A549 (cell line): ENCODE results near the gene PI16. TPM values are rescaled to one million over a fixed set of nuclear protein-coding genes. Genes with fewer than 3 reads are reported as not detected.

ENCODE experiments used
- ATAC-seq, 2 experiments: fragments of 200-7000 bp in 1 of 2; fragments of >200 bp in 1 of 2; cut with Nextera tagmentation in 1 of 2; cut with Tn5 transposase in 1 of 2; 3 replicates each; pipeline versions ENCODE4 v1.8.0 to v1.9.1; 2018 to 2020; ENCODE audit warnings: mild to moderate bottlenecking in 1 of 2, moderate library complexity in 1 of 2
- CTCF ChIA-PET: fragments of 300-600 bp; sonication (Branson Sonifier 250); formaldehyde crosslinking; extraction: SDS; loops from one replicate; lab custom pipeline; 2021; ENCODE audit warnings: antibody characterized with exemption, inconsistent platforms; lab: Yijun Ruan, JAX
- POLR2A ChIA-PET: fragments of 350-600 bp; formaldehyde crosslinking; extraction: SDS; loops from one replicate; lab custom pipeline; 2021; ENCODE audit warnings: antibody characterized with exemption, inconsistent platforms; lab: Yijun Ruan, JAX
- DNase-seq, 2 experiments: peaks; one replicate each; pipeline versions ENCODE4 v3.0.0 to v3.0.0-alpha.2; 2011 to 2016; ENCODE audit warnings: low read depth in 1 of 2, low spot score in 1 of 2
- FAIRE-seq: peaks from 2 replicates; lab custom pipeline; 2011; peaks lifted over from hg19 to GRCh38; lab: Jason Lieb, UNC
- H3K27ac ChIP-seq, 2 experiments: fragments of >200 bp; sonication (Bioruptor Twin); formaldehyde crosslinking; 3 replicates each; pipeline ENCODE4 v1.5.1; 2016 to 2017
- H3K4me1 ChIP-seq: fragments of >200 bp; sonication (Bioruptor Twin); formaldehyde crosslinking; 3 replicates; pipeline ENCODE4 v1.6.1; 2016
- H3K4me2 ChIP-seq: fragments of >200 bp; sonication (Bioruptor Twin); formaldehyde crosslinking; 3 replicates; pipeline ENCODE4 v1.6.1; 2016
- H3K4me3 ChIP-seq: fragments of >200 bp; sonication (Bioruptor Twin); formaldehyde crosslinking; 3 replicates; pipeline ENCODE4 v1.5.1; 2016
- H3K9me3 ChIP-seq: fragments of >200 bp; sonication (Bioruptor Twin); formaldehyde crosslinking; 3 replicates; pipeline ENCODE4 v1.6.1; 2016
- CBX8 ChIP-seq: fragments of 200-600 bp; sonication (generic); IDR thresholded peaks from 2 replicates; pipeline ENCODE4 v1.6.1; 2016
- CEBPB ChIP-seq, 2 experiments: fragments of >200 bp in 1 of 2; sonication (Bioruptor Twin) in 1 of 2; formaldehyde crosslinking in 1 of 2; IDR thresholded peaks; 2 replicates each; pipeline ENCODE4 v1.6.1; 2012 to 2016
- EHMT2 ChIP-seq: fragments of 200-600 bp; sonication (generic); IDR thresholded peaks from 2 replicates; pipeline ENCODE4 v1.6.1; 2016; ENCODE audit warnings: antibody characterized with exemption, low read depth, mild to moderate bottlenecking, moderate library complexity
- ESRRA ChIP-seq: fragments of 150-350 bp; IDR thresholded peaks from 2 replicates; pipeline ENCODE4 v1.6.1; 2014; ENCODE audit warnings: mild to moderate bottlenecking, low read length, borderline replicate concordance
- FOSB ChIP-seq: fragments of 250-450 bp; sonication (Bioruptor Pico); IDR thresholded peaks from 2 replicates; pipeline ENCODE4 v1.5.0; 2020; ENCODE audit warnings: mild to moderate bottlenecking, moderate library complexity
- FOXS1 ChIP-seq: fragments of 250-450 bp; sonication (Bioruptor Pico); IDR thresholded peaks from 2 replicates; pipeline ENCODE4 v1.5.0; 2020; ENCODE audit warnings: mild to moderate bottlenecking, moderate library complexity
- GATA3 ChIP-seq: IDR thresholded peaks from 2 replicates; pipeline ENCODE4 v1.6.1; 2012; ENCODE audit warnings: borderline replicate concordance
- HOXB13 ChIP-seq: fragments of 250-450 bp; sonication (Bioruptor Pico); IDR thresholded peaks from 2 replicates; pipeline ENCODE4 v1.5.0; 2020; ENCODE audit warnings: low read depth, mild to moderate bottlenecking, moderate library complexity
- JUNB ChIP-seq: fragments of >200 bp; sonication (Bioruptor Twin); formaldehyde crosslinking; IDR thresholded peaks from 2 replicates; pipeline ENCODE4 v1.6.1; 2016
- MYC ChIP-seq: IDR thresholded peaks from 2 replicates; pipeline ENCODE4 v1.6.1; 2012; ENCODE audit warnings: mild to moderate bottlenecking, inconsistent platforms, low read length, improper control_type of control experiment, borderline replicate concordance
- PHF8 ChIP-seq: fragments of 200-600 bp; sonication (generic); IDR thresholded peaks from 2 replicates; pipeline ENCODE4 v1.6.1; 2016; ENCODE audit warnings: low read depth, mild to moderate bottlenecking, antibody characterized with exemption, moderate library complexity, borderline replicate concordance
- POLR2AphosphoS2 ChIP-seq: conservative IDR thresholded peaks from 2 replicates; pipeline ENCODE4 v1.6.1; 2012; ENCODE audit warnings: low read length, improper control_type of control experiment, inconsistent platforms
- RAD21 ChIP-seq, 2 experiments: fragments of >200 bp in 1 of 2; sonication (Bioruptor Twin) in 1 of 2; formaldehyde crosslinking in 1 of 2; IDR thresholded peaks in 1 of 2; conservative IDR thresholded peaks in 1 of 2; 2 replicates in 1 of 2; 3 replicates in 1 of 2; pipeline ENCODE4 v1.6.1; 2012 to 2018; ENCODE audit warnings: inconsistent platforms in 1 of 2
- RARB ChIP-seq: fragments of 250-450 bp; sonication (Bioruptor Pico); IDR thresholded peaks from 2 replicates; pipeline ENCODE4 v1.8.0; 2021; ENCODE audit warnings: mild to moderate bottlenecking, moderate library complexity
- RCOR1 ChIP-seq: fragments of 150-350 bp; IDR thresholded peaks from 2 replicates; pipeline ENCODE4 v1.6.1; 2014; ENCODE audit warnings: antibody characterized with exemption, low read length, low read depth
- RNF2 ChIP-seq: fragments of 200-600 bp; sonication (generic); IDR thresholded peaks from 2 replicates; pipeline ENCODE4 v1.6.1; 2016; ENCODE audit warnings: low read depth, mild to moderate bottlenecking, antibody characterized with exemption, moderate library complexity, borderline replicate concordance
- SMC3 ChIP-seq: fragments of >200 bp; sonication (Bioruptor Twin); formaldehyde crosslinking; IDR thresholded peaks from 3 replicates; pipeline ENCODE4 v1.6.1; 2018; ENCODE audit warnings: inconsistent platforms
- TFCP2L1 ChIP-seq: fragments of 250-450 bp; sonication (Bioruptor Pico); IDR thresholded peaks from 2 replicates; pipeline ENCODE4 v1.5.0; 2021; ENCODE audit warnings: mild to moderate bottlenecking
- TP53 ChIP-seq: fragments of 250-450 bp; sonication (Bioruptor Pico); IDR thresholded peaks from 2 replicates; pipeline ENCODE4 v1.5.0; 2021; ENCODE audit warnings: mild to moderate bottlenecking, moderate library complexity
- ZSCAN20 ChIP-seq: fragments of 250-450 bp; sonication (Bioruptor Pico); IDR thresholded peaks from 2 replicates; pipeline ENCODE4 v1.8.0; 2022; ENCODE audit warnings: mild to moderate bottlenecking, moderate library complexity
- WGBS: methylation state at CpG from one replicate; pipeline ENCODE4 v1.1.6; 2017; ENCODE audit errors: missing lambda C conversion rate; 5-methylcytosine and 5-hydroxymethylcytosine counted together
- polyA plus RNA-seq, 4 experiments: library from polyadenylated mRNA; depleted of rRNA in 3 of 4; stranded (reverse); fragments of >200 nt; fragmentation: RNase III in 1 of 4; extraction: RNeasy Plus Mini Kit Qiagen cat#74134 plus additional on column Dnase treatment in 1 of 4; gene quantifications; 2 replicates in 3 of 4; 3 replicates in 1 of 4; pipeline ENCODE4 v1.2.3, GENCODE V29; 2011 to 2017
- TF ChIP-seq, protein P1 (sequence below): fragments of >200 bp; sonication (Bioruptor Twin); formaldehyde crosslinking; IDR thresholded peaks from 3 replicates; pipeline ENCODE4 v1.5.1; 2016
- TF ChIP-seq, protein P2 (sequence below): fragments of >200 bp; sonication (Bioruptor Twin); formaldehyde crosslinking; IDR thresholded peaks from 2 replicates; pipeline ENCODE4 v1.6.1; 2016
- TF ChIP-seq, protein P3 (sequence below): fragments of >200 bp; sonication (Bioruptor Twin); formaldehyde crosslinking; IDR thresholded peaks from 3 replicates; pipeline ENCODE4 v1.6.1; 2016
- TF ChIP-seq, protein P4 (sequence below): IDR thresholded peaks from 2 replicates; pipeline ENCODE4 v1.6.1; 2012
- TF ChIP-seq, protein P5 (sequence below): fragments of 150-350 bp; IDR thresholded peaks from 2 replicates; pipeline ENCODE4 v1.6.1; 2014; ENCODE audit warnings: low read depth, mild to moderate bottlenecking, low read length
- TF ChIP-seq, protein P6 (sequence below): fragments of 250-450 bp; sonication (Bioruptor Pico); IDR thresholded peaks from 2 replicates; pipeline ENCODE4 v1.5.0; 2020; ENCODE audit warnings: low read depth, mild to moderate bottlenecking, moderate library complexity

The PI16 gene
- polyA plus RNA-seq, 2 of the 4 experiments (the other 2 are of a cell fraction) = not detected

DNA sequence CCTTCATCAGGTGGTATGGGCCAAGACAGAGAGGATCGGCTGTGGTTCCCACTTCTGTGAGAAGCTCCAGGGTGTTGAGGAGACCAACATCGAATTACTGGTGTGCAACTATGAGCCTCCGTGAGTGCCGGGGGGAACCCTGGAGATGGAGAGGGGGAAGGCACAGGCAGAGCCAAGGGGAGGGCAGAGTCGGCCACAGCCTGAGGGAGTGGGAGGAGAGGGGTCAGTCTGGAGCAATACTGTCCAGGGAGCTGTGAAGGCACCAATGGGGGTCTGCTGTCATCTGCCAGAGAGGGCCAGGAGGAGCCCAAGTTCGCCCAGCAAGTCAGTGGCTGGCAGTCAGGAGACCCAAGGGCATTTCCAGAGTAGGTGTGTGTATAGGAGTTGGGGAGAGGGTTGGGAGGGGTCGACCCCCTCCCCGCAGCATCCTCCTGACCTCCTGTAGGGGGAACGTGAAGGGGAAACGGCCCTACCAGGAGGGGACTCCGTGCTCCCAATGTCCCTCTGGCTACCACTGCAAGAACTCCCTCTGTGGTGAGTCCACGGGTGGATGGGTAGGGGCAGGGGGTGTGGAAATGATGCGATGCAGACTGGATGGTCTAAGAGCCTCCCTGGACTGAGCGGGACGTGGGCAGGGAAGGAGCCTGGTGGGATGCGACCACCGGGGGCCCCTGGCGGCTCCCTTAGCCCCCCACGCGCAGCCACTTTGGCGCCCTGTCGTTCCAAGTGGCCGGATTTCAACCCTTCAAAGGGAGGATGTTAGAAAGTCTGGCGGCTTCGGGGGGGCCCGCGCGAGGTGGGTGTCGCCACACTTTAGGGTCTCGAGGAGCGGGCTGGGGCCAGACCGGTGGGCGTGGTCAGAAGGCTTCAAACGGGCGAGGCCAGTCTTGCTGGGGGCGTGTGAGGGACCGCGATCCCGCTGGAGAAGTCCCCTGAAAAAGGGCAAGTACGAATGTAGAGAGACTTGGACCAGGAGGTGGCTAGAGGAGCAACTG, 7.2 kb downstream of the PI16 start:
- TF ChIP-seq EHMT2 (no peak), PHF8 (no peak), RAD21 (conservative IDR thresholded peaks at IDR 0.05 in 1 of 2, IDR thresholded peaks at IDR 0.05 in 1 of 2) (no peak), RARB (CRISPR knock-in tag) (no peak), POLR2AphosphoS2 (no peak), ESRRA (no peak), CBX8 (no peak), TFCP2L1 (CRISPR knock-in tag) (no peak), GATA3 (no peak), JUNB (no peak), HOXB13 (no peak)
- TF ChIP-seq, protein P1, sequence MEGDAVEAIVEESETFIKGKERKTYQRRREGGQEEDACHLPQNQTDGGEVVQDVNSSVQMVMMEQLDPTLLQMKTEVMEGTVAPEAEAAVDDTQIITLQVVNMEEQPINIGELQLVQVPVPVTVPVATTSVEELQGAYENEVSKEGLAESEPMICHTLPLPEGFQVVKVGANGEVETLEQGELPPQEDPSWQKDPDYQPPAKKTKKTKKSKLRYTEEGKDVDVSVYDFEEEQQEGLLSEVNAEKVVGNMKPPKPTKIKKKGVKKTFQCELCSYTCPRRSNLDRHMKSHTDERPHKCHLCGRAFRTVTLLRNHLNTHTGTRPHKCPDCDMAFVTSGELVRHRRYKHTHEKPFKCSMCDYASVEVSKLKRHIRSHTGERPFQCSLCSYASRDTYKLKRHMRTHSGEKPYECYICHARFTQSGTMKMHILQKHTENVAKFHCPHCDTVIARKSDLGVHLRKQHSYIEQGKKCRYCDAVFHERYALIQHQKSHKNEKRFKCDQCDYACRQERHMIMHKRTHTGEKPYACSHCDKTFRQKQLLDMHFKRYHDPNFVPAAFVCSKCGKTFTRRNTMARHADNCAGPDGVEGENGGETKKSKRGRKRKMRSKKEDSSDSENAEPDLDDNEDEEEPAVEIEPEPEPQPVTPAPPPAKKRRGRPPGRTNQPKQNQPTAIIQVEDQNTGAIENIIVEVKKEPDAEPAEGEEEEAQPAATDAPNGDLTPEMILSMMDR = no peak
- TF ChIP-seq, protein P2, sequence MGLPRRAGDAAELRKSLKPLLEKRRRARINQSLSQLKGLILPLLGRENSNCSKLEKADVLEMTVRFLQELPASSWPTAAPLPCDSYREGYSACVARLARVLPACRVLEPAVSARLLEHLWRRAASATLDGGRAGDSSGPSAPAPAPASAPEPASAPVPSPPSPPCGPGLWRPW = no peak
- TF ChIP-seq, protein P3, sequence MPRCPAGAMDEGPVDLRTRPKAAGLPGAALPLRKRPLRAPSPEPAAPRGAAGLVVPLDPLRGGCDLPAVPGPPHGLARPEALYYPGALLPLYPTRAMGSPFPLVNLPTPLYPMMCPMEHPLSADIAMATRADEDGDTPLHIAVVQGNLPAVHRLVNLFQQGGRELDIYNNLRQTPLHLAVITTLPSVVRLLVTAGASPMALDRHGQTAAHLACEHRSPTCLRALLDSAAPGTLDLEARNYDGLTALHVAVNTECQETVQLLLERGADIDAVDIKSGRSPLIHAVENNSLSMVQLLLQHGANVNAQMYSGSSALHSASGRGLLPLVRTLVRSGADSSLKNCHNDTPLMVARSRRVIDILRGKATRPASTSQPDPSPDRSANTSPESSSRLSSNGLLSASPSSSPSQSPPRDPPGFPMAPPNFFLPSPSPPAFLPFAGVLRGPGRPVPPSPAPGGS = no peak
- FAIRE-seq (no peak), DNase-seq (no peak), ATAC-seq (no peak)
- Histone ChIP-seq H3K4me1 (peaks cover 15% of the 10 kb centered on the region), H3K9me3 (no peaks in the 10 kb centered on the region), H3K27ac (peak overlapping the region in 1 of 2 experiments; percentile 77; a peak in 3 of 6 replicates), H3K4me2 (no peak overlapping the region), H3K4me3 (no peak overlapping the region)
- CTCF ChIA-PET = no interaction called here
- POLR2A ChIA-PET = no interaction called here
- WGBS = 80% methylated on average over 31 of the region's 40 CpGs

DNA sequence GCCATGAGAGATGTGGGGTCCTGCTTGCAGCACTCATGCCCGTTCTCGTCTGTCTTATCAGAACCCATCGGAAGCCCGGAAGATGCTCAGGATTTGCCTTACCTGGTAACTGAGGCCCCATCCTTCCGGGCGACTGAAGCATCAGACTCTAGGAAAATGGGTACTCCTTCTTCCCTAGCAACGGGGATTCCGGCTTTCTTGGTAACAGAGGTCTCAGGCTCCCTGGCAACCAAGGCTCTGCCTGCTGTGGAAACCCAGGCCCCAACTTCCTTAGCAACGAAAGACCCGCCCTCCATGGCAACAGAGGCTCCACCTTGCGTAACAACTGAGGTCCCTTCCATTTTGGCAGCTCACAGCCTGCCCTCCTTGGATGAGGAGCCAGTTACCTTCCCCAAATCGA, 8.3 kb downstream of the PI16 start:
- 78% methylated on average over 12 of the region's 12 CpGs for WGBS

DNA sequence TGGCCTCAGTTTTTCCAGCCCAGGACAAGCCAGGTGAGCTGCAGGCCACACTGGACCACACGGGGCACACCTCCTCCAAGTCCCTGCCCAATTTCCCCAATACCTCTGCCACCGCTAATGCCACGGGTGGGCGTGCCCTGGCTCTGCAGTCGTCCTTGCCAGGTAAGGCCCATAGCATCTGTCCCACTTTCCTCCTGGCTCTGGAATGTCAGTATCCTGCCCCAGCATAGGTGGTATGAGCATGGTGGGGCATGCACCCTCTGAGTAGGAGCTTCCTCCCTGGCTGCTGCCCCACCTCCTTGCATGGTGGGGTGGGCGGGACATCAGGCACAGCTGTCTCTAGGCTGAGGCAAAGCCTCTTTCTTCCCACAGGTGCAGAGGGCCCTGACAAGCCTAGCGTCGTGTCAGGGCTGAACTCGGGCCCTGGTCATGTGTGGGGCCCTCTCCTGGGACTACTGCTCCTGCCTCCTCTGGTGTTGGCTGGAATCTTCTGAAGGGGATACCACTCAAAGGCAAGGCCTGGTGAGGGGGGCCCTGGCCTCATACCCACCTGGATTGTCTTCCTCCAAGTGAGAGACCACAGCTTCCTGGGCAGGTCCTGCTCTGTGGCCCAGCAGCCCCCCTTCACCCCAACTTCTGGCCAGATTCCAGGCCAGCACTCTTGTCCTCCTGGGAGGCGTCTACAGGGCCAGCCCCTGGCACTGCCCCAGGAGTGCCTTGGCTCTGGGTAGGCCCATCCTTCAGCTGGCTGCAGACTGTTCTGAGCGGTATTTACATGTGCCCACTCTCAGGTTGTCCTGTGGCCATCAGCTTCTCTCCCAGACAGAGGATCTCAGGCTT, 9.1 kb downstream of the PI16 start:
- 100% methylated on average over 2 of the region's 11 CpGs for WGBS
- peak in 1 of 2 experiments; percentile 16; a peak in 4 of 6 replicates for ATAC-seq
- no peak overlapping the region for H3K4me3 ChIP-seq
- H3K4me1 ChIP-seq = peaks cover 15% of the 10 kb centered on the region
- DNase-seq = no peak
- no peak overlapping the region for H3K4me2 ChIP-seq
- CTCF ChIA-PET = interaction anchor here (1.1 to 1.6 kb wide), 2 partner anchors 9 to 54 kb away, joined by 3 to 4 read pairs; no protein-coding TSS in a partner anchor
- POLR2A ChIA-PET = no interaction called here
- no peak for FAIRE-seq
- no peak overlapping the region for H3K27ac ChIP-seq
- no peaks in the 10 kb centered on the region for H3K9me3 ChIP-seq
- no peak for TF ChIP-seq RNF2
- no peak for TF ChIP-seq RCOR1
- TF ChIP-seq SMC3 = no peak
- TF ChIP-seq, protein P4, sequence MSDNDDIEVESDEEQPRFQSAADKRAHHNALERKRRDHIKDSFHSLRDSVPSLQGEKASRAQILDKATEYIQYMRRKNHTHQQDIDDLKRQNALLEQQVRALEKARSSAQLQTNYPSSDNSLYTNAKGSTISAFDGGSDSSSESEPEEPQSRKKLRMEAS = no peak
- no peak for TF ChIP-seq MYC
- no peak for TF ChIP-seq RARB (CRISPR knock-in tag)
- no peak for TF ChIP-seq FOSB (CRISPR knock-in tag)
- TF ChIP-seq, protein P5, sequence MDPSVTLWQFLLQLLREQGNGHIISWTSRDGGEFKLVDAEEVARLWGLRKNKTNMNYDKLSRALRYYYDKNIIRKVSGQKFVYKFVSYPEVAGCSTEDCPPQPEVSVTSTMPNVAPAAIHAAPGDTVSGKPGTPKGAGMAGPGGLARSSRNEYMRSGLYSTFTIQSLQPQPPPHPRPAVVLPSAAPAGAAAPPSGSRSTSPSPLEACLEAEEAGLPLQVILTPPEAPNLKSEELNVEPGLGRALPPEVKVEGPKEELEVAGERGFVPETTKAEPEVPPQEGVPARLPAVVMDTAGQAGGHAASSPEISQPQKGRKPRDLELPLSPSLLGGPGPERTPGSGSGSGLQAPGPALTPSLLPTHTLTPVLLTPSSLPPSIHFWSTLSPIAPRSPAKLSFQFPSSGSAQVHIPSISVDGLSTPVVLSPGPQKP = no peak
- TF ChIP-seq FOXS1 (CRISPR knock-in tag) = no peak
- no peak for TF ChIP-seq ESRRA
- TF ChIP-seq GATA3 = no peak
- TF ChIP-seq, protein P6, sequence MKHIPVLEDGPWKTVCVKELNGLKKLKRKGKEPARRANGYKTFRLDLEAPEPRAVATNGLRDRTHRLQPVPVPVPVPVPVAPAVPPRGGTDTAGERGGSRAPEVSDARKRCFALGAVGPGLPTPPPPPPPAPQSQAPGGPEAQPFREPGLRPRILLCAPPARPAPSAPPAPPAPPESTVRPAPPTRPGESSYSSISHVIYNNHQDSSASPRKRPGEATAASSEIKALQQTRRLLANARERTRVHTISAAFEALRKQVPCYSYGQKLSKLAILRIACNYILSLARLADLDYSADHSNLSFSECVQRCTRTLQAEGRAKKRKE = no peak
- TF ChIP-seq ZSCAN20 (CRISPR knock-in tag) = no peak

More for the DNA sequence above, 8.3 kb downstream of the PI16 start:
- Histone ChIP-seq H3K9me3 (no peaks in the 10 kb centered on the region), H3K4me2 (no peak overlapping the region), H3K27ac (no peak overlapping the region), H3K4me3 (no peak overlapping the region), H3K4me1 (peaks cover 15% of the 10 kb centered on the region)
- TF ChIP-seq MYC (no peak), CEBPB (IDR thresholded peaks at IDR 0.05) (peak in 1 of 2 experiments; percentile 36; a peak in 1 of 4 replicates), TP53 (CRISPR knock-in tag) (no peak)
- ATAC-seq (peak in 1 of 2 experiments; percentile 17; a peak in 3 of 6 replicates), FAIRE-seq (no peak), DNase-seq (peak in 1 of 2 experiments; percentile 36)
- ChIA-PET POLR2A (no interaction called here), CTCF (interaction anchor here (1.1 kb wide), 1 partner anchor 10 kb away, joined by 3 read pairs; no protein-coding TSS in a partner anchor)
